T-helper 2 cell treated with Interferon-gamma antibody and Interleukin-4, amounts not matched to agents 100 ng/mL and 5 ng/mL, for 36 hours (primary cell): Measurements from ENCODE around the gene LPCAT1. TPM values are rescaled to one million over a fixed set of nuclear protein-coding genes. Genes with fewer than 3 reads are reported as not detected.

Source experiments
- intact Hi-C: fragments of 100-400 bp; cut with micrococcal nuclease; formaldehyde crosslinking; loops from one replicate; pipeline ENCODE4 v1.15.1; 2023
- total RNA-seq: library from RNA; stranded (reverse); gene quantifications from 2 replicates; pipeline ENCODE4 v1.2.3, GENCODE V29; 2022

LPCAT1 gene
- total RNA-seq, 1 donor from 2014 or later = 73.9 TPM

DNA sequence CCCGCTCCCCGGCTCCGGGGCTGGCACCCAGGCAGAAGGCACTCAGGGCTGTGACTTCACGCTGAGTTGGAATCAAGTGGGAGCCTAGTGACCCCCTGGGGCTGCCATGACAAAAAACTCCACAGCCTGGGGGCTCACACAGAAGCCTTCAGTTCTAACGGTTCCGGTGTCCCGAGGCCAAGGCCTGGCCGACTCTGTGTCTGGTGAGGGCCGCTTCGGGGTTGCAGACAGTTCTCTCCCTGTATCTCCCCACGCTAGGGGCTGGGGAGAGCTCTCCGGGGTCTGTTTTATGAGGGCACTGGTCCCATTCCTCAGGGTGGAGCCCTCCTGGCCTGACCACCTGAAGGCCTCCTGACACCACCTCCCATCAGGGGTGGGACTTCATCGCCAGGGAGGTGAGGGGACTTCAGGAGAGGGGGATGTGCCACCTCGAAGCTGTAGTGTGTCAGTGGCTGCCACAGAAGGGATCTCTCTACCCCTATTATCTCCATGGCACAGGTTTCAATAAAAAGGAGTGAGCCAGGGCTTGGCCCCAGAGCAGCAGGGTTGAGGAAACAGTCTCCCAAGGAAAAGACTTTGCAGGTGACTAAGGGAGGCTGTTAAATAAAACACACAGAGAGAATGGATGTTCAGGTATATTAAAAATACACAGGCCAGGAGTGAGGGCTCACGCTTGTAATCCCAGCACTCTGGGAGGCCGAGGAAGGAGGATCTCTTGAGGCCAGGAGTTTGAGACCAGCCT is 77.0 kb downstream of the LPCAT1 start:
- intact Hi-C loops = no loop called here

DNA sequence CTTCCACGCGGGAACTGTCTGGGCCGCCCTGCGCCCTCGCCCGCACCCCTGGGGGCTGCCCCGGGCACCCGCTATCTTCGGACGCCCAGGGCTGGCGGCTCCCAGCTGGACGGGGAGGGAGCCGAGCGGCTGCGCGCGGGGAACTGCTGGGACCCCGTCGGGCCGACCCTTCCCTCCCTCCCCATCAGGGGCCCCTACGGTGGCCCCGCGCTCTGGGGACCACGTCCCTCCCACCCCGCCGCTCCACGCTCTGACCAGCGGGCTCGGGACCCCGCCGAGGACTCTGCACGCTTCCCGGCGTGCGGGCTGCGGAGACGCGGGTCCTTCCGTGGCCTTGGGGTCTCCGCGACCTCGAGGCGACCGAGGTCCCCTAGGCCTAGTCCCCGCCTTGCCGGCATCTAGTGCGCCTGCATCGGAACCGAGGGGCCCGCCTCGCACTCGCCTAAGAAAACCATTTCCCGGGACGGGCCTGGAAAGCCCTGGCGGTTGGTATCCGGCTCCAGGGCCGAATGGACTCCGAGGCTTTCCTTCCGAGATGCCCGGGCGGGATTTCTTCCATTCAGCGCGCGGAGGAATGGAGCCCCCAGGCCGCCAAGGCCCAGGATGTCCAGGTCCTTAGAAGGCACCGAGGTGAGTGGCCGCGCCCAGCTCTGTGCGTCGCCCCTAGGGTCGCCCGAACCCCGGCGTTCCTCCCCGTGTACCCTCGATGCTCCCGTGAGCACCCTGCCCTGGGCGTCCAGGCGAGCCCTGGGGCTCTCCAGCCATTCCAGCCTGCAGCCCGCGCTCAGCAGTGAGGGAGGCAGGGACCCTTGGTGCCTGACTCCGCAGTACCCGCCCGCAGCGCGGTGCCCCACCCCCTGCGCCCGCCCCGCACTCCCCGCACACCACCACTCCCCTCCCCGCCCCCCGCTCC is 77.8 kb downstream of the LPCAT1 start:
- intact Hi-C loops = no loop called here

DNA sequence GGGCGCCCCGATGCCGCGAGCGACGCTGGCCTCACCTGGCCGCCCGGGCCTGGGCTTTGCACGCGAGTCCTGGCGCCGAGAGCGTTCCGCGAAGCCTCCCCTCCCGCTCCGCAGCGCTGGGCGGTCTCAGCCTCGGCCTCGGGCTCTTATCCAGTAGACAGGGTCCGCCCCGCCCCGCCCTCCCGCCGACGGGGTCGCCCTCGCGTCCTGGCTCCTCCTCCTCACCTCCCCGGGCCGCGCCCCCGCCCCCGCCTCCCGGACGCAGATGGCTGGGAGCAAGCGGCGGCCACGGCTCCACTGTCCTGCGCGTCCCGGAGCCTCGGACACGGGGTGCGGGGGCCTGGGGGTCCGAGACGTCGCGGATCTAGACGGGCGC is 78.5 kb downstream of the LPCAT1 start, which contains the start of gene SLC6A3:
Gene SLC6A3, minus strand, starts transcription at position 128 of the 376 bp plus-strand sequence. CDS start 2,243 bp downstream, outside the sequence.
- intact Hi-C loops = no loop called here

DNA sequence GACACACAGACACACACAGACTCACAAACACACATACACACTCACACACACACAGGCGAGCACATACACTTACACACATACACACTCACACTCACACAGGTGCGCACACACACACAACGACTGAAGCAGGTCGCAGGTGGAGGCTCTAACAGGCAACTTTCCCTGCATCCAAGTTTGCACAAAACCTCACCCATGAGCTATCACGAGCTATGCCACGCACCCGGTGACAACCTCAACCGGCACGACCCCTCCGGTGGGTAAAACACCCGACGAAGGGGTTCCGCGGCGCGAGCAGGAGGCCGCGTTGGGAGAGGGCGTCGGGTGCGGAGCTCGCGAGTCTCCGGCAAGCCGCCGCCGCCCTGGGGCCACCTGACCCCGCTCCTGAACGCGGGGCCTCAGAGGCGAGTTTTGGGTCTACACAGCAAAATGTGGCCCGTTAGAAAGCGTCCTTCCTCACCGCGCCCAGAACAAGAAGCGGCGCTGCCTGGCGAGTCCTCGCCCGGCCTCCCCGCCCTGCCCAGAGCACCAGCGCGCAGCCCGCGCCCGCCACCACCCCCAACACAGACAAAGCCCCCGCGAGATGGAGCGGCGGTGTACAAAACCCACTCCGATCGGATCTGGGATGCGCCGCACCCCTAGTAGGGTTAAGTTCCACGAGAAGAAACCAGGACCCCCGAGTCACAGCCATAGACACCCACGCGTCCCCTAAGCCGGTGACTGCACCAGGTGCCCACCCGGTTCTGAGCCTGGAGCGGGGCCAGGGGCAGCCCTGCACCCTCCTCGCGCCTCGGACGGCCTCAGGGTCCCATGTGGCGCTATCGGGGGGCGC is 79.2 kb downstream of the LPCAT1 start:
- intact Hi-C loops = no loop called here

DNA sequence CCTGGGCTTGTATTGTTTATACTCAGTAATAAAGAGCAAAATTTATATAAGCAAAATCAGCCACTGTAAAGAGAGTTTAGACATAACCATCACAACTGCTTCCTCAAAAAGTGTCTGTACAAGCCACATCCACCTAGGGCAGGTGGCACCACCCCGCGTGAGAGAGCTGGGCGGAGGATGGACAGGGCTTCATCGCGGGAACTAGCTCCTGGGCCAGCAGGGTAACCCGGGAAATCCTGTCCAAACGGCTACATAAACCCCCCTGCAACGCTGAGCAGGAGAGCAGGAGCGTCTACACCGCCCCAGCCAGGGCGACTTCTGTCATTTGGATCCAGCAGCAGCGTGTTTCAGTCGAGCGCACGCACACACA is 79.8 kb downstream of the LPCAT1 start:
- intact Hi-C loops = no loop called here

DNA sequence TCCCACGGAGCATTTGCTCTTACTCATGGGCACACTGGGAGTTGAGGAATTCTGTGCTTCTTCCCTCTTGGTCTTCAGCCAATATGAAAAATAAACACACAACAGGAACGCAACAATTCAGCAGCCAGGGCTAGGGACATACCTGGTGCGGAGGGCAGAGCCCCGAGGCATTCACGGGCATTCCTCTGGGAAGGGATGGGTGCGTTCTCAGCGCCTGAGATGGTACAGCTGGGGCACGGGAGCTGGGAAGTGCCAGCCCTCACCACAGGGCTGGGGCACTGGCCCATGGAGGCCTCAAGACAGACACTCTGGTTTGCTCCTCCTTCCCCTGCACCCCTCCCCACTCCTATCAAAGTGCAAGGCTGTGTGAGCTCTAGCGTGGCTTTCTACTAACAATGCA is 80.6 kb downstream of the LPCAT1 start:
- intact Hi-C loops = no loop called here

DNA sequence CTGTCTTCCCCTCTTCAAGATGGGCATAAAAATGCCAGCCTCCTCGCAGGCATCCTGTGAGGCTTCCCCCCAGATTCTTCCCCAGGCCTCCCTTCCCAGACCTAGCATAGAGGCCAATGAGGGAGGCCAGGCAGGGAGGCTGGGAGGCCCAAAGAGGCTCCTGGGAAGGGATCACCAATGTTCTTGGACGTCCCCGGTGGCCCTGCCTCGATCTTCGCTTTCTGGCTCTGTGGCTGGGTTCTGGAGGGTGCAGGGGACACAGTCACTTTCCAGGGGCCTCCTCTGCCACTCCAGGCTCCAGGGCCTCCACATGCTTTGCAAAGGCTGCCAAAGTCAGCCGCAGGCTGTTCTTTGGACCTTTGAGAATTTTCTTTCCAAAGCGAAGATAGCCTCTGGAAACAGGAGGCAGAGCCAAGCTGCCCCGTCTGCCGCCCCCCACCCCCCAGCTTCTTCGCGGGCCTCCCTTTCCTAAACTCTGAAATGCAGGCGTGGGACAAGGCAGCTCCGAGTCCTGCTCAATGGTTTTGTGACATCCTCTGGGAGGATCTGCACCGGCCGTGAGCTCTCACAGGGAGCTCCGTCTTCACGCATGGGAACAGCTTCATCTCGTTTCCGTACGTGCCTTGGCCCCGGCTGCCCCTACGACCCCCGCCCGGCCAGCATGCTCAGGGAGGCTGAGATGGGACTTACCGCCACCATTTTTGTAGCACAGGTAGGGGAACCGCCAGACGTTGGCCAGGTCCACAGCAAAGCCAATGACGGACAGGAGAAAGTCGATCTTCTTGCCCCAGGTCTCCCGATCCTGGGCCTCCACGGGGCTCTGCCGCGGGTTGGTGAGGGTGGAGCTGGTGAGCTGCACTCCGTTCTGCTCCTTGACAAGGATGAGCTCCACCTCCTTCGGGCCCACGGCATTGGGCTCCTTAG is 81.3 kb downstream of the LPCAT1 start:
- intact Hi-C loops = no loop called here

DNA sequence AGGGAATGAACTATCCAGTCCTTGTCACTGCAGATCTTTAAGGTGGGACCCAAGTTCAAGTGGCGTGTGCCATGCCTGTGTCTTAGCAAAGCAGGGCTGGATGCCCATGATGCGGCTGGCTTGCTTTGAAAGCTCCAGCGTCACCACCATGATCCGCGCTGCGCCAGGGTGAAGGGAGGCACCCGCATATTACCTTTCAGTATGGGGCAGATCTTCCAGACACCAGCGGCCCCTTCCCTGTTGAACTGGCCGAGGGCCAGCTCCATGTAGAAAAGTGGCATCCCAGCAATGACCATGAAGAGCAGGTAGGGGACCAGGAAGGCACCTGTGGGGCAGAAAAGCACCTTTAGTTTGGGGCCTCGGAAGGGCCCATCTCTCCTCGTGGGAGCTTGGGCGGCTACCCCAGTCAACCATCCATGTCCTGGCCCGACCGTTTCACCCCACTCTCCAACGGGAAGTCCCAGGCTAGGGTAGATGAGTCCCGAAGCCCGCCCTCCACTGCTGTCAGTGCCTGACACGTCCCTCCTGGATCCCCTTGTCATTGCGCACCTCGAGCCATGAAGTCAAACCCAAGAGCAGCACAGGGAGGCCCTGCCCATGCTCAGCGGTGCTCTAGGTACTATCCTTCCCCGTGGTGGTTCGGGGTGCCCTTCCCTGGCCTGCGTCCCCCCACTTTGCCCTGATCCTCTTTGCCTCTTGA is 82.4 kb downstream of the LPCAT1 start:
- intact Hi-C loops = no loop called here

DNA sequence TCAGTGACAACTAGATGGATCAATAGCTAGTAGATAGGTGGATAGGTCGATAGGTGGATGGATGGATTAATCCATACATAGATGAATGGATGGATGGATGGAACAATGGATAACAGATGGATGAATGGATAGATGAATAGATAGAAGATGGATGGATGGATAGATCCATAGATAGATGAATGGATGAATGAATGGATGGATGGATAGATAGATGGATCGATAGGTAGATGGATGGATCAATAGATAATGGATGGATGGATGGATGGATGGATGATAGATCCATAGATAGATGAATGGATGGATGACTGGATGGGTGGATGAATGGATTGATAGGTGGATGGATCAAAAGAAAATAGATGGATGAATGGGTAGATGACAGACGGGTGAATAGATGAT is 83.7 kb downstream of the LPCAT1 start:
- intact Hi-C loops = no loop called here

DNA sequence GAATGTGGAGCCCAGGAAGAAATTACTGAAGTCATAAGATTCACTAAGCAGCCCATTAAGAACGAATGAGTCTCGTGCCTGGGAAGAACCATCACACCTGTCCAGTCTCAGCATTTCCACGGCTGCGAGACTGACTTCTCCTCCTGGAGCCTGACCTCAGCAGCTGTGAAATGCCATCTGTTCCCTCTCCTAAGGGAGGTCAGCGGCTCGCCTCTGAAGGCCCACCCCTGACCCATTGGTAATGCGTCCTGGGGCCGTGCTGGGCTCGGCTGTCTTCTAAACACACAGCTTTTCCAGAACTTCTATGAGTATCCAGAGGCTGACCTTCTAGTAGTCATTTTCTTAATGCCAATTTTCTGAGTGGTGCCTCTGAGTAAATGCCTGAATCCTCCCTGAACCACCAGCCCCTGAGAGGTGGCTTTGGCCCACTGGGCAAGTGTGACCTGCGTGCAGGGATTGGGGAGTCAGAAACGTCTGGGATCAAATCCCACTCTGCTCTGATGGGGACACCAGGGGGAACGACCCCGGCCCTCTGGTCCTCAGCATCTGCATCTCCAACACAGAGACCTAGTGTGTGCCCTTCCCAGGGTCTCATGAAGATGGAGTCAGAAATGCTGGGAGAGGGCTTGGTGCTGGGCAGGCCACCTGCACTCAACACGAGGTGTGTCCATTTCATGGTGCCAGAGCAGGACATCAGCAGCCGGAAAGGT is 84.2 kb downstream of the LPCAT1 start:
- intact Hi-C loops = no loop called here

DNA sequence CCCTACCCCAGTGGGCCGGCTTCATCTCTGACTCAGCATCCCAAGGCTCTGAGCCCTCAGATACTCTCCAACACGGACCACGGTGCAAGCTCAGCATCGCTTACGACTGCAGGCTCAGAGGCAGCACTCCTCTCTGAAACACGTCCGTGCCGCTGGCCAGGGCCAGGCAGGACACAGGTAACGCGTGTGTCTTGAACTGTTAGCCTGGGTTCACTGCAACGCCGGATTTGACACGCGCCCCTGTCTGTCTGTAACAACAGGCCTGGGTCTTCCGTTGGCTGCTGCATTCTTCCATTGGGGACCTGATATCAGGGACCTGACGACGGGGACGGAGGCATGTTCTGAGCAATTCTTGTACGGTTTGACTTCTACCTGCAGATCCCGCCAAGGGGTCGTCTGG is 84.9 kb downstream of the LPCAT1 start:
- intact Hi-C loops = no loop called here

DNA sequence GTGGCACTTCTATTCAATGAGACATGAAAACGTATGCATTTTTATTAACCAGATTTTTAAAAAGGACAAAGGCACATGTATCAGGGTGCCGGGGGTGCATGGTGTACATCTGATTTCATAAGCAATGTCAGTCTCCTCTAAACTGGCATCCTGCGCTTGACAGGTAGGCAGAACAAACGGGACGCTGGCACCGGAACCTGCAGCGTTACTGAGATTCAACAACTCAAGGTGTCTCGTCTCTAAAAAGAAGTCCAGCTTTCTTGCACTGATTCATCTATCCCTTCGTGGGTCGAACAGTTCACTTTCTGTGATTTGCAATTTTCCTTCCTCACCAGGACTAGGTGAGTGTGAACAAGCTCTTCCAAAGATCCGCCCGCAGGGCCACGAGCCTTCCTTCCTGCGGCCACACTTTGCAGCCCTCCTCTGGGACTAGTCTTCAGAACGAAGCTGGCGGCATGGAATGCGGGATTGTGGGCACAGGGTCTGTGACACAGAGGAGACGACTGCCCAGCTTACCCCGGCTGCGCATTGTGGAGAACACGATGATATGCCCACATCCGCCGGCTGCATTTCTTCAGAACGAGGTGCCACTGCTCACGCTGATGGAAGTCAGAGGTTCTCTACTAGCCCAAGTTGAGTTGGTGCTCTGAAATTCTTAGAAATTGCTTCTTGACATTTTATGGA is 85.7 kb downstream of the LPCAT1 start:
- intact Hi-C loops = no loop called here

DNA sequence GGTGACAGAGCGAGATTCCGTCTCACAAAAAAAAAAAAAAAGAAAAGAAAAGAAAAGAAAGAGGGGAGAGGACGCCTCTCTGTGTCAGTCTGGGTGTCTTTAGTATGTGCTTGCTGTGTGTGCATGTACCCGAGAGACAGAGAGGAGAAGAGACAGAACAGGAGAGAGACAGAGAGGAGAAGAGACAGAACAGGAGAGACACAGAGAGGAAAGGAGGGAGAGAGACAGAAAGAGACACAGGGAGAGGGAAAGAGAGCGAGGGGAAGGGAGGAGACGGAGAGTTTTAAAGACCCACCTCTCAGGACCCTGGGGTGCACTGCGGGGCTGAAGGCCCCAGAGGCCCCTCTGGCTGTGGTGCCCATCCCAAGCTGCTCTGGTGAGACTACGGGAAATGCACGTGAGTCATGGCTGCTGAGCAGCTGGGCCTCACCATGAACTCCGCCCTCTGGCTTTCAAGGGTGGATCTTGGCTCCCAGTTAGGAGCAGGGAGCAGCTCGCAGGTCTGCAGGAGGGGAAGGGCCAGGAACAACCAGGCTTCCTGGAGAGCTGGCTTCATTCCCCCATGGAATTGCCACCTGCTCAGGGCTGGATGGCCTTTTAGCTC is 86.4 kb downstream of the LPCAT1 start:
- intact Hi-C loops = no loop called here

DNA sequence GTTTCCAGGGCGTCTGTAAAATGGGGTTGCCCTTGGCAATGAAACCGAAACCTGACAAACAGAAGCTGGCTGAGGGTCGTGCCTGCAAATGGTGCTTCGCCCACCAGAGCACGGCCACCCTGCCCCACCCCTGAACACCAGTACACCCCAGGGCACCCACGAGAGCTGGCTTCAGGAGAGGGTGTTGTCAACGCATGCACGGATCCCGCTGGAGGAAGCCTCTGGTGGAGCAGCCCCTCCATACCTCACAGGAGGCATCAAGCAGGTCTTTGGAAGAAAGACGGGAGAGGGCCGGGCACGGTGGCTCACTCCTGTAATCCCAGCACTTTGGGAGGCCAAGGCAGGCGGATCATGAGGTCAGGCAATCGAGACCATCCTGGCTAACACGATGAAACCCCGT is 87.1 kb downstream of the LPCAT1 start:
- intact Hi-C loops = no loop called here

DNA sequence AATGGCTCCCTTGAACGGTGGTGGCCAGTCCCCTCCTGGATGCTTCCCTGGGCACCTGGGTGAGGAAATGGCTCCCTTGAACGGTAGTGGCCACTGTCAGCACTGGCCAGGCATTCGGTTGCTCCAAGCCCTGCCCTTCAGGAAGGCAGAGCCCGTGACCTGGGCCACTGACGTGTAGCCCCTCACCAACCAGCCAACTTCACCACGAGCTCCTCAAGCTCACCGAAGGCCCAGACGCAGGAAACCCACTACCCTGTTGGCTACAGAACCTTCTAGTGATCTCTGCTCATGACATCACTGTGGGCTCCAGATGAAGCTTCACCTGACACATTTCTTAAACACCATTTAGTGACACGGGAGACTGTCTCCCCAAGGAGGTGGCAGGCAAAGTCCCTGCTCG is 87.7 kb downstream of the LPCAT1 start:
- intact Hi-C loops = no loop called here

DNA sequence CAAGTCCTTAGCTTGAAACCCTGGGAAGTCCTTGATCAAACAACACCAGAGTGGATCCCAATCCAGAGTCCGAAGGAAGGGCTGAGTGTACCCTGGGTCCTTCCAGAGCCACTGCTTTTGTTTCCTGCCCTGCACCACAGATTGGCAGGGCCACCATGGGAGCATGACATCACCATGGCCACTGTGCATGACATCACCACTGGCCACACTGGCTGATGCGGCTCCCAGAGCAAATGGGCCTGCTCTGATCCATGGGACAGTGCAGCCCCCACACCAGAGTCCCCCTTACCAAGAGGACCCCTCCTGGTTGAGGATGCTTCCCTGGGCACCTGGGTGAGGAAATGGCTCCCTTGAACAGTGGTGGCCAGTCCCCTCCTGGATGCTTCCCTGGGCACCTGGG is 88.4 kb downstream of the LPCAT1 start:
- intact Hi-C loops = no loop called here

DNA sequence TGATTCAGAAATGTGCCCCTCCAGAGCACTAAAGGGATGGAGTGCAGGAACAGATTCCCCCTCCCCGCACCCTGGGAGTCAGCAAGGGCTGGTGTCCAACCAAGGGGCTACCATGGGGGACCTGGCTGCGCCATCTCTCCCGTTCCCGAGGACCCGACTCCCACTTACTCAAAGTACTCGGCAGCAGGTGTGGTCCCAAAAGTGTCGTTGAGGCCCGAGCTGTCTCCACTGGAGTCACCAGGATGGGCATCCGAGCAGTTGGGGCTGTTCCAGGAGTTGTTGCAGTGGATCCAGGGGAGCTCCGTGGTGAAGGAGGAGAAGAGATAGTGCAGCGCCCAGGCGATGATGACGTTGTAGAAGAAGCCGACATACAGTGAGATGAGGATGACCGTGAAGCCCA is 91.5 kb downstream of the LPCAT1 start:
- intact Hi-C loops = no loop called here

DNA sequence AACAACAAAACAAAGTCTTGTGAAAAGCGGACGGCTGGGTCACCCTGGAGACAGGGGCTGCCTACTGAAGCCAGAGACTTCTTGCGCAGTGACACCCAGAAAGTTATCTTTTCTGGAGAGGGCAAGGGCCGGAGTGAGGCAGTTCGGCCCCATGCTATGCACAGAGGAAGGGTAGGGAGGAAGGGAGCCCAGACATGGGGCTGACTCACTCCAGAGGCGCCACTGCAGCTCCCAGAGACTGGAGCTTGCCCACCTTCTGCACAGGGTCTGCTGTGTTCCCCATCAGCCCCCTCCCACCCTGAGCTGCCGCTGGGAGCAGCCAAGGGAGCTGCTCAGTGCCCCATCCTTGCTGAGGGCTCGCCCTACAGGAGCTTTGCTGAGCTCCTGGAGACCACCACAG is 91.9 kb downstream of the LPCAT1 start:
- intact Hi-C loops = no loop called here
